Dermis lymphatic vessel endothelial cell (primary cell): Measurements from ENCODE around the gene LMF2. TPM values are rescaled to one million over a fixed set of nuclear protein-coding genes. Genes with fewer than 3 reads are reported as not detected.

ENCODE experiments used
- total RNA-seq: library from RNA; depleted of rRNA; stranded (reverse); fragments of >200 nt; gene quantifications from 2 replicates; pipeline ENCODE4 v1.2.1, GENCODE V29; 2014

LMF2 gene
- total RNA-seq, result 15.5 and 19.1 TPM in 2 replicates

GRCh38 chr22:50507421-50507990 lies at the start of gene LMF2:
Gene LMF2 (minus strand): TSS chr22:50507702. CDS start chr22:50507675, 27 bp downstream.

GRCh38 chr22:50545522-50546325 lies 38.2 kb upstream of the LMF2 start, which contains the start of gene KLHDC7B:
Gene KLHDC7B (plus strand): TSS chr22:50545899. CDS start chr22:50546244, 345 bp downstream.

GRCh38 chr22:50529897-50530579 lies 22.5 kb upstream of the LMF2 start, which contains the start of gene TYMP:
Gene TYMP (minus strand): TSS chr22:50530012. CDS start chr22:50529709, 303 bp downstream.

GRCh38 chr22:50525104-50525857 lies 17.8 kb upstream of the LMF2 start, which contains the start of gene SCO2:
Gene SCO2 (minus strand): TSS chr22:50525598. CDS start chr22:50524411, 1,187 bp downstream.

GRCh38 chr22:50507991-50508884 lies 736 bp upstream of the LMF2 start, which contains the start of gene NCAPH2:
Gene NCAPH2 (plus strand): TSS chr22:50508224. CDS start chr22:50508338, 114 bp downstream.

GRCh38 chr22:50486561-50487289 lies 20.8 kb downstream of the LMF2 start, which contains the start of gene MIOX:
Gene MIOX (plus strand): TSS chr22:50486859. CDS start chr22:50486898, 39 bp downstream.

GRCh38 chr22:50481440-50482106 lies 25.9 kb downstream of the LMF2 start, which contains the start of gene ADM2:
Gene ADM2 (plus strand): TSS chr22:50481543. CDS start chr22:50481848, 305 bp downstream.

GRCh38 chr22:50474710-50475651 lies 32.5 kb downstream of the LMF2 start, which contains the start of gene SBF1:
Gene SBF1 (minus strand): TSS chr22:50475035. CDS start chr22:50474840, 195 bp downstream.

Other genes starting within 250 kb of the LMF2 start
- 55.0 and 57.7 TPM in 2 replicates for gene MAPK12, start 246.0 kb downstream of the LMF2 start, total RNA-seq
- 17.6 and 19.6 TPM in 2 replicates for gene MAPK11, start 237.3 kb downstream of the LMF2 start, total RNA-seq
- gene PLXNB2, start 200.1 kb downstream of the LMF2 start, total RNA-seq, result 53.4 and 59.0 TPM in 2 replicates
- 1.3 and 1.5 TPM in 2 replicates for gene DENND6B, start 180.7 kb downstream of the LMF2 start, total RNA-seq
- gene PPP6R2, start 164.4 kb downstream of the LMF2 start, total RNA-seq, result 46.8 and 50.2 TPM in 2 replicates
- gene SBF1, start 32.7 kb downstream of the LMF2 start, total RNA-seq, result 23.8 and 26.4 TPM in 2 replicates
- gene ADM2, start 26.2 kb downstream of the LMF2 start, total RNA-seq, result 0.09 and 0.11 TPM in 2 replicates
- not detected in 2 replicates for gene MIOX, start 20.8 kb downstream of the LMF2 start, total RNA-seq
- gene NCAPH2, start 522 bp upstream of the LMF2 start, total RNA-seq, result 13.9 and 15.3 TPM in 2 replicates
- gene SCO2, start 17.9 kb upstream of the LMF2 start, total RNA-seq, result 2.0 and 2.2 TPM in 2 replicates
- 25.4 and 32.8 TPM in 2 replicates for gene TYMP, start 22.3 kb upstream of the LMF2 start, total RNA-seq
- gene KLHDC7B, start 38.2 kb upstream of the LMF2 start, total RNA-seq, result not detected in 2 replicates
- not detected in 2 replicates for gene SYCE3, start 55.2 kb upstream of the LMF2 start, total RNA-seq
- gene CPT1B, start 70.7 kb upstream of the LMF2 start, total RNA-seq, result 2.0 and 2.2 TPM in 2 replicates
- 28.3 and 35.1 TPM in 2 replicates for gene CHKB, start 75.1 kb upstream of the LMF2 start, total RNA-seq
- gene MAPK8IP2, start 93.1 kb upstream of the LMF2 start, total RNA-seq, result 0.22 and 0.26 TPM in 2 replicates
- 8.7 and 14.0 TPM in 2 replicates for gene ARSA, start 120.5 kb upstream of the LMF2 start, total RNA-seq
- gene SHANK3, start 165.1 kb upstream of the LMF2 start, total RNA-seq, result 9.4 and 17.3 TPM in 2 replicates
- 0.22 and 0.34 TPM in 2 replicates for gene ACR, start 230.5 kb upstream of the LMF2 start, total RNA-seq